RWPE2 (cell line): ENCODE data around the gene ZNF486.
"Not testable (repeated sequence)": the region's sequence is repeated elsewhere in the genome, so short reads cannot be mapped to it uniquely, and the experiment has no call there.

Source experiments
- ATAC-seq: fragments of 200-7000 bp; cut with Tn5 transposase; 3 replicates; pipeline ENCODE4 v1.9.1; 2021; ENCODE audit warnings: low read depth
- DNase-seq: peaks from one replicate; pipeline ENCODE4 v3.0.0-alpha.2; 2020; ENCODE audit warnings: low spot score
- H3K27ac ChIP-seq: fragments of 450-650 bp; 2 replicates; pipeline ENCODE4 v1.5.1; 2017; ENCODE audit warnings: mild to moderate bottlenecking; ENCODE audit not compliant: poor library complexity, severe bottlenecking
- H3K27me3 ChIP-seq: fragments of 250-450 bp; sonication (Bioruptor Pico); 2 replicates; pipeline ENCODE4 v1.5.1; 2021; ENCODE audit warnings: mild to moderate bottlenecking, moderate library complexity; ENCODE audit not compliant: insufficient read depth, poor library complexity, severe bottlenecking
- H3K36me3 ChIP-seq: fragments of 250-450 bp; sonication (Bioruptor Pico); 2 replicates; pipeline ENCODE4 v1.5.1; 2020; ENCODE audit warnings: low read depth, mild to moderate bottlenecking, moderate library complexity
- H3K4me1 ChIP-seq: fragments of 250-450 bp; sonication (Bioruptor Pico); 2 replicates; pipeline ENCODE4 v1.5.1; 2021; ENCODE audit warnings: mild to moderate bottlenecking, moderate library complexity; ENCODE audit not compliant: insufficient read depth, poor library complexity, severe bottlenecking
- H3K4me3 ChIP-seq: fragments of 250-450 bp; sonication (Bioruptor Pico); 2 replicates; pipeline ENCODE4 v1.5.1; 2021; ENCODE audit warnings: mild to moderate bottlenecking, moderate library complexity; ENCODE audit not compliant: severe bottlenecking
- H3K9me3 ChIP-seq: fragments of 250-450 bp; sonication (Bioruptor Pico); 2 replicates; pipeline ENCODE4 v1.5.1; 2021; ENCODE audit warnings: mild to moderate bottlenecking, moderate library complexity; ENCODE audit not compliant: severe bottlenecking
- TF ChIP-seq, protein P1 (sequence below): fragments of 450-650 bp; IDR thresholded peaks from one replicate; pipeline ENCODE4 v1.5.1; 2017; ENCODE audit warnings: mild to moderate bottlenecking, moderate library complexity; ENCODE audit not compliant: poor library complexity, severe bottlenecking

ZNF486 gene

DNA sequence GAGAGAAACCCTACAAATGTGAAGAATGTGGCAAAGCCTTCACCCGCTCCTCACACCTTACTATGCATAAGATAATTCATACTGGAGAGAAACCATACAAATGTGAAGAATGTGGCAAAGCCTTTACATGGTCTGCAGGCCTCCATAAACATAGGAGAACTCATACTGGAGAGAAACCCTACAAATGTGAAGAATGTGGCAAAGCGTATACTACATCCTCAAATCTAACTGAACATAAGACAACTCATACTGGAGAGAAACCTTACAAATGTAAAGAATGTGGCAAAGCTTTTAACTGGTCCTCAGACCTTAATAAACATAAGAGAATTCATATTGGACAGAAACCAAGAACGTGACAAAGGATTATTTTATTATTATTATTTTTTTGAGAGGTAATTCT lies 30.7 kb downstream of the ZNF486 start:
- no peak for ATAC-seq
- peaks cover 32% of the 10 kb centered on the region for H3K9me3 ChIP-seq
- DNase-seq = no peak
- no peaks in the 10 kb centered on the region for H3K27me3 ChIP-seq
- H3K4me3 ChIP-seq = no peak overlapping the region
- TF ChIP-seq, protein P1, sequence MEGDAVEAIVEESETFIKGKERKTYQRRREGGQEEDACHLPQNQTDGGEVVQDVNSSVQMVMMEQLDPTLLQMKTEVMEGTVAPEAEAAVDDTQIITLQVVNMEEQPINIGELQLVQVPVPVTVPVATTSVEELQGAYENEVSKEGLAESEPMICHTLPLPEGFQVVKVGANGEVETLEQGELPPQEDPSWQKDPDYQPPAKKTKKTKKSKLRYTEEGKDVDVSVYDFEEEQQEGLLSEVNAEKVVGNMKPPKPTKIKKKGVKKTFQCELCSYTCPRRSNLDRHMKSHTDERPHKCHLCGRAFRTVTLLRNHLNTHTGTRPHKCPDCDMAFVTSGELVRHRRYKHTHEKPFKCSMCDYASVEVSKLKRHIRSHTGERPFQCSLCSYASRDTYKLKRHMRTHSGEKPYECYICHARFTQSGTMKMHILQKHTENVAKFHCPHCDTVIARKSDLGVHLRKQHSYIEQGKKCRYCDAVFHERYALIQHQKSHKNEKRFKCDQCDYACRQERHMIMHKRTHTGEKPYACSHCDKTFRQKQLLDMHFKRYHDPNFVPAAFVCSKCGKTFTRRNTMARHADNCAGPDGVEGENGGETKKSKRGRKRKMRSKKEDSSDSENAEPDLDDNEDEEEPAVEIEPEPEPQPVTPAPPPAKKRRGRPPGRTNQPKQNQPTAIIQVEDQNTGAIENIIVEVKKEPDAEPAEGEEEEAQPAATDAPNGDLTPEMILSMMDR = no peak
- peaks cover 7% of the 10 kb centered on the region for H3K36me3 ChIP-seq
- H3K27ac ChIP-seq = no peak overlapping the region
- no peaks in the 10 kb centered on the region for H3K4me1 ChIP-seq

DNA sequence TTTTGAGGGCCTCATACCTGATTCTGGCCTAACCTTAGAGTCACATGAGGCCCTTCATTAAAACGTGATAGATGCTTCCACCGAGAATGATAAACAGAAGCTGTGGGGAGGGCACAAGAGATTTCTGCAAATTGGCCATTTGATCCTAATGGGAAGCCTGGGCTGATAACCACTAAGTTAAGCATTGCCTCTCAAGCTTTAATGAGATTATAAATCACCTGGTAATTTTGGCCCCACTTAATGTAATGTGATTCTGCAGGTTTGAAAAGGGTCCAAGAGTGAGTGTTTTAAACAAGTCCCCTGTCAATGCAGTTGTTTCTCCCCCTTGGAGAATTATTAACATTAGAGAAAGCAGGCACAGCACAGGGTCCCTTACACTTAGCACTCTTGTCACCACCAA lies 42.0 kb downstream of the ZNF486 start:
- H3K9me3 ChIP-seq = no peaks in the 10 kb centered on the region
- no peaks in the 10 kb centered on the region for H3K27me3 ChIP-seq
- no peak for ATAC-seq
- no peak overlapping the region for H3K27ac ChIP-seq
- no peaks in the 10 kb centered on the region for H3K36me3 ChIP-seq
- H3K4me3 ChIP-seq = no peak overlapping the region
- no peaks in the 10 kb centered on the region for H3K4me1 ChIP-seq
- TF ChIP-seq, protein P1 = no peak
- no peak for DNase-seq

DNA sequence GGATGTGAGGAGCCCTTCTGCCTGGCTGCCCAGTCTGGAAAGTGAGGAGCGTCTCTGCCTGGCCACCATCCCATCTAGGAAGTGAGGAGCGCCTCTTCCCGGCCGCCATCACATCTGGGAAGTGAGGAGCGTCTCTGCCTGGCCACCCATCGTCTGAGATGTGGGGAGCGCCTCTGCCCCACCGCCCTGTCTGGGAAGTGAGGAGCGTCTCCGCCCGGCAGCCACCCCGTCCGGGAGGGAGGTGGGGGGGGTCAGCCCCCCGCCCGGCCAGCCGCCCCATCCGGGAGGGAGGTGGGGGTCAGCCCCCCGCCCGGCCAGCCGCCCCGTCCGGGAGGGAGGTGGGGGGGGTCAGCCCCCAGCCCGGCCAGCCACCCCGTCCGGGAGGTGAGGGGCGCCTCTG lies 47.4 kb downstream of the ZNF486 start:
- H3K27ac ChIP-seq, H3K4me1 ChIP-seq, H3K36me3 ChIP-seq, DNase-seq, H3K4me3 ChIP-seq, H3K9me3 ChIP-seq, H3K27me3 ChIP-seq, ATAC-seq: not testable (repeated sequence)

DNA sequence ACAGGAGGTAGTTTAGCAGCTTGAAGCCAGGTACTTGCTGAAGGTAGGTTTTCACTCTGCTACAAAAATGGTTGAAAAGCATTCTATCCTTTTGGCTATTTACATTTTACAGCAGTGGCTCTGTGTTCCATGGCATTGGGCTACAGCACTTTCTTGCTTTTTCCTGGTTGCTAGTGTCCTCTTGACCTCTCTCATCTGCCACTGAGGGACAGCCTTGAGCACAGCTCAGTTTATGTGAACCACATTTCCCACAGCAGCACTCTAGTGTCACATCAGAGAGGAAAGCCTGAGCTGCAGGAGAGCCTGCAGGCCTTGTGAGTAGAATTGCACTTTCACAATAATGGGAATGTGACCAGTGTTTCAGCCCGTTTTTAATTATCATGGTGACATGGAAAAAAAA lies 54.6 kb downstream of the ZNF486 start:
- not testable (repeated sequence) for ATAC-seq, DNase-seq, H3K36me3 ChIP-seq, H3K4me1 ChIP-seq, H3K4me3 ChIP-seq, H3K27me3 ChIP-seq, H3K27ac ChIP-seq, H3K9me3 ChIP-seq

GRCh38 chr19:20233105-20233504 lies 66.1 kb downstream of the ZNF486 start:
- peaks cover 3% of the 10 kb centered on the region for H3K9me3 ChIP-seq

GRCh38 chr19:20235156-20235555 lies 68.1 kb downstream of the ZNF486 start:
- H3K4me1 ChIP-seq = no peaks in the 10 kb centered on the region
- no peak for DNase-seq
- no peak overlapping the region for H3K4me3 ChIP-seq
- no peaks in the 10 kb centered on the region for H3K36me3 ChIP-seq
- H3K27me3 ChIP-seq = no peaks in the 10 kb centered on the region
- TF ChIP-seq, protein P1 = no peak
- no peak for ATAC-seq
- no peak overlapping the region for H3K27ac ChIP-seq
- peaks cover 8% of the 10 kb centered on the region for H3K9me3 ChIP-seq

More at GRCh38 chr19:20233105-20233504, 66.1 kb downstream of the ZNF486 start:
- H3K36me3 ChIP-seq = no peaks in the 10 kb centered on the region
- no peaks in the 10 kb centered on the region for H3K4me1 ChIP-seq
- H3K4me3 ChIP-seq = no peak overlapping the region
- no peak for ATAC-seq
- no peaks in the 10 kb centered on the region for H3K27me3 ChIP-seq
- no peak overlapping the region for H3K27ac ChIP-seq
- TF ChIP-seq, protein P1 = no peak
- no peak for DNase-seq
